B cell (primary cell): ENCODE measurements around the gene IWS1. TPM values are rescaled to one million over a fixed set of nuclear protein-coding genes. Genes with fewer than 3 reads are reported as not detected.

ENCODE experiments used
- ATAC-seq: fragments of 200-7000 bp; cut with Tn5 transposase; one replicate; pipeline ENCODE4 v1.10.0; 2021; ENCODE audit warnings: low read depth, mild to moderate bottlenecking, moderate number of reproducible peaks, moderate library complexity
- CTCF ChIA-PET: fragments of 350-600 bp; sonication (Branson Sonifier 250); formaldehyde crosslinking; loops from one replicate; lab custom pipeline; 2021; ENCODE audit warnings: antibody characterized with exemption, inconsistent platforms; lab: Charles Lee
- POLR2A ChIA-PET: fragments of 350-600 bp; sonication (Branson Sonifier 250); formaldehyde crosslinking; loops from one replicate; lab custom pipeline; 2021; ENCODE audit warnings: antibody characterized with exemption; lab: Charles Lee
- DNase-seq: peaks from one replicate; pipeline ENCODE4 v3.0.0; 2013
- H2AFZ ChIP-seq: 2 replicates; pipeline ENCODE4 v1.6.1; 2012; ENCODE audit warnings: mild to moderate bottlenecking, low read depth, low read length; ENCODE audit not compliant: insufficient read depth, poor library complexity, severe bottlenecking
- H3K27ac ChIP-seq, 2 donors: 1 replicate in 1 of 2; 2 replicates in 1 of 2; pipeline ENCODE4 v1.5.1; 2012 to 2013; ENCODE audit warnings: low read length in 2 of 2, mild to moderate bottlenecking in 2 of 2, moderate library complexity in 1 of 2
- H3K27me3 ChIP-seq, 4 experiments: fragments of 200-600 bp in 1 of 4; sonication (generic) in 1 of 4; replicated peaks in 1 of 4; 1 replicate in 2 of 4; 2 replicates in 2 of 4; pipeline versions ENCODE4 v1.6.1 to v1.7.0; 2013 to 2016; ENCODE audit warnings: low read length in 3 of 4, mild to moderate bottlenecking in 2 of 4, mixed read lengths in 1 of 4, moderate library complexity in 1 of 4; ENCODE audit not compliant: insufficient read depth in 4 of 4, control insufficient read depth in 3 of 4; ENCODE audit errors: control extremely low read depth in 1 of 4
- H3K36me3 ChIP-seq, 2 experiments: replicated peaks in 1 of 2; 1 replicate in 1 of 2; 2 replicates in 1 of 2; pipeline versions ENCODE4 v1.6.1 to v1.7.1; 2013; ENCODE audit warnings: low read length in 1 of 2; ENCODE audit not compliant: insufficient read depth in 2 of 2, control insufficient read depth in 1 of 2; ENCODE audit errors: control extremely low read depth in 1 of 2, extremely low read depth in 1 of 2
- H3K4me1 ChIP-seq, 2 donors: fragments of 200-600 bp in 1 of 2; sonication (generic) in 1 of 2; 1 replicate in 1 of 2; 2 replicates in 1 of 2; pipeline versions ENCODE4 v1.5.1 to v1.6.1; 2013 to 2017; ENCODE audit warnings: low read length in 2 of 2; ENCODE audit not compliant: control insufficient read depth in 2 of 2, insufficient read depth in 2 of 2
- H3K4me2 ChIP-seq: replicated peaks from 2 replicates; pipeline ENCODE3; 2012; ENCODE audit warnings: mild to moderate bottlenecking, low read depth, low read length; ENCODE audit not compliant: poor library complexity, severe bottlenecking
- H3K4me3 ChIP-seq, 5 experiments: fragments of 200-600 bp in 1 of 5; sonication (generic) in 1 of 5; 1 replicate in 3 of 5; 2 replicates in 2 of 5; pipeline versions ENCODE4 v1.5.1 to v1.7.0; 2011 to 2016; ENCODE audit warnings: low read length in 4 of 5, mild to moderate bottlenecking in 4 of 5, low read depth in 2 of 5, control low read depth in 1 of 5, moderate library complexity in 1 of 5; ENCODE audit not compliant: insufficient read depth in 1 of 5; ENCODE audit errors: control extremely low read depth in 1 of 5, extremely low read depth in 1 of 5
- H3K79me2 ChIP-seq: fragments of 200-600 bp; sonication (generic); one replicate; pipeline ENCODE4 v1.6.0; 2016; ENCODE audit warnings: low read length; ENCODE audit not compliant: control insufficient read depth, insufficient read depth
- H3K9ac ChIP-seq: fragments of 200-600 bp; sonication (generic); 2 replicates; pipeline ENCODE4 v1.6.1; 2017; ENCODE audit warnings: mild to moderate bottlenecking, low read length, moderate library complexity
- H3K9me3 ChIP-seq, 3 donors: one replicate each; pipeline versions ENCODE4 v1.6.1 to v1.7.1; 2013; ENCODE audit warnings: low read length in 2 of 3; ENCODE audit not compliant: control insufficient read depth in 2 of 3, insufficient read depth in 1 of 3; ENCODE audit errors: control extremely low read depth in 1 of 3
- H4K20me1 ChIP-seq: 2 replicates; pipeline ENCODE4 v1.6.0; 2012; ENCODE audit warnings: mild to moderate bottlenecking, low read length; ENCODE audit not compliant: insufficient read depth, control insufficient read depth, poor library complexity, severe bottlenecking
- H3K27ac Mint-ChIP-seq: one replicate; pipeline ENCODE4 v1.8.0; 2021; ENCODE audit warnings: mixed read lengths
- H3K27me3 Mint-ChIP-seq: one replicate; pipeline ENCODE4 v1.8.0; 2021; ENCODE audit warnings: mixed read lengths
- H3K4me1 Mint-ChIP-seq: one replicate; pipeline ENCODE4 v1.8.0; 2021; ENCODE audit warnings: mixed read lengths
- H3K4me3 Mint-ChIP-seq: one replicate; pipeline ENCODE4 v1.8.0; 2021; ENCODE audit warnings: mixed read lengths
- H3K9me3 Mint-ChIP-seq: one replicate; pipeline ENCODE4 v1.8.0; 2022; ENCODE audit warnings: mixed read lengths; ENCODE audit not compliant: insufficient read depth
- EZH2 ChIP-seq: IDR thresholded peaks from 2 replicates; pipeline ENCODE4 v1.6.1; 2012; ENCODE audit warnings: borderline replicate concordance, low read depth, mild to moderate bottlenecking, moderate library complexity, low read length; ENCODE audit not compliant: insufficient read depth, poor library complexity, severe bottlenecking
- WGBS: methylation state at CpG from one replicate; pipeline ENCODE4 v1.1.5; 2013; ENCODE audit warnings: missing lambda C conversion rate; ENCODE audit not compliant: insufficient coverage; 5-methylcytosine and 5-hydroxymethylcytosine counted together
- intact Hi-C: fragments of 100-400 bp; cut with micrococcal nuclease; formaldehyde crosslinking; loops from one replicate; pipeline ENCODE4 v1.10.0; 2022
- polyA plus RNA-seq: library from polyadenylated mRNA; depleted of rRNA; stranded (reverse); fragments of >200 nt; gene quantifications from 2 replicates; pipeline ENCODE4 v1.2.3, GENCODE V29; 2012
- total RNA-seq, 2 donors: library from RNA; stranded (reverse); fragments of 120-200 nt in 1 of 2; gene quantifications; 1 replicate in 1 of 2; 2 replicates in 1 of 2; pipeline versions ENCODE4 v1.2.3 to v1.2.4, GENCODE V29; 2013 to 2022
- TF ChIP-seq, protein P1 (sequence below): fragments of 200-600 bp; IDR thresholded peaks from one replicate; pipeline ENCODE4 v1.8.0; 2022; ENCODE audit warnings: antibody characterized with exemption, mild to moderate bottlenecking

The IWS1 gene
- total and polyA plus RNA-seq, 2 donors (not counting 1 experiment from before 2014, with no cell fraction given), result 22.5 to 45.9 TPM

- Histone ChIP-seq H3K27me3 (no peaks in the 10 kb centered on the region), H3K9ac (no peak overlapping the region), H3K9me3 (no peaks in the 10 kb centered on the region), H3K79me2 (no peaks in the 10 kb centered on the region), H3K4me1 (peaks cover 6 to 15% of the 10 kb centered on the region in 2 donors), H3K4me3 (no peak overlapping the region), H3K4me2 (no peak overlapping the region), H2AFZ (no peak overlapping the region), H3K36me3 (no peaks in the 10 kb centered on the region), H4K20me1 (no peaks in the 10 kb centered on the region), H3K27ac (no peak overlapping the region)
- peaks cover 2% of the 10 kb centered on the region for H3K9me3 Mint-ChIP-seq
- POLR2A ChIA-PET, result no interaction called here
- DNase-seq (no peak), ATAC-seq (no peak)
- 98% methylated on average over 9 of the region's 10 CpGs for WGBS
- peaks cover 14% of the 10 kb centered on the region for H3K4me1 Mint-ChIP-seq
- peaks cover 3% of the 10 kb centered on the region for H3K27me3 Mint-ChIP-seq
- TF ChIP-seq EZH2, result no peak
- TF ChIP-seq, protein P1, sequence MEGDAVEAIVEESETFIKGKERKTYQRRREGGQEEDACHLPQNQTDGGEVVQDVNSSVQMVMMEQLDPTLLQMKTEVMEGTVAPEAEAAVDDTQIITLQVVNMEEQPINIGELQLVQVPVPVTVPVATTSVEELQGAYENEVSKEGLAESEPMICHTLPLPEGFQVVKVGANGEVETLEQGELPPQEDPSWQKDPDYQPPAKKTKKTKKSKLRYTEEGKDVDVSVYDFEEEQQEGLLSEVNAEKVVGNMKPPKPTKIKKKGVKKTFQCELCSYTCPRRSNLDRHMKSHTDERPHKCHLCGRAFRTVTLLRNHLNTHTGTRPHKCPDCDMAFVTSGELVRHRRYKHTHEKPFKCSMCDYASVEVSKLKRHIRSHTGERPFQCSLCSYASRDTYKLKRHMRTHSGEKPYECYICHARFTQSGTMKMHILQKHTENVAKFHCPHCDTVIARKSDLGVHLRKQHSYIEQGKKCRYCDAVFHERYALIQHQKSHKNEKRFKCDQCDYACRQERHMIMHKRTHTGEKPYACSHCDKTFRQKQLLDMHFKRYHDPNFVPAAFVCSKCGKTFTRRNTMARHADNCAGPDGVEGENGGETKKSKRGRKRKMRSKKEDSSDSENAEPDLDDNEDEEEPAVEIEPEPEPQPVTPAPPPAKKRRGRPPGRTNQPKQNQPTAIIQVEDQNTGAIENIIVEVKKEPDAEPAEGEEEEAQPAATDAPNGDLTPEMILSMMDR, result no peak
- H3K4me3 Mint-ChIP-seq, result no peak overlapping the region
- CTCF ChIA-PET, result interaction anchor here (0.8 kb wide), 1 partner anchor 24 kb away, joined by 4 read pairs; no protein-coding TSS in a partner anchor
- intact Hi-C loops, result no loop called here
- H3K27ac Mint-ChIP-seq, result no peak overlapping the region
Observed at GRCh38 chr2:127566576-127566975, 40.3 kb upstream of the IWS1 start.

DNA sequence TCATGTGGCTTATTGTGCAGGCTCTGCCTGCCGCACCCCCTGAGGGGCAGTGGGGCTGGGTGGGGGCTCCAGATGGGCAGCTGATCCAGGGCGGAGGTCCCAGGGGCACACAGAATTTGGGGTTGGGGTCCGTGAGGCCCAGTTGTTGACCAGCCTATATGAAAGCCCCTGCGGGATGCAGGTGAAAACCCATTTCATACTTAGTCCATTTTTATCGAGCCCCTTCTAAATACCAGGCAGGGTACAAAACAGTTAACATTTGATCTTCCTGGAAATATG, 39.8 kb upstream of the IWS1 start:
- Histone ChIP-seq H3K4me2 (no peak overlapping the region), H2AFZ (no peak overlapping the region), H4K20me1 (no peaks in the 10 kb centered on the region), H3K27me3 (no peaks in the 10 kb centered on the region), H3K4me1 (peaks cover 6 to 15% of the 10 kb centered on the region in 2 donors), H3K27ac (no peak overlapping the region), H3K9ac (no peak overlapping the region), H3K79me2 (no peaks in the 10 kb centered on the region), H3K9me3 (no peaks in the 10 kb centered on the region), H3K4me3 (no peak overlapping the region), H3K36me3 (no peaks in the 10 kb centered on the region)
- ChIA-PET CTCF (no interaction called here), POLR2A (no interaction called here)
- intact Hi-C loops, result no loop called here
- ATAC-seq (no peak), DNase-seq (no peak)
- TF ChIP-seq, protein P1, result no peak
- TF ChIP-seq EZH2, result no peak
- Mint-ChIP-seq H3K4me3 (no peak overlapping the region), H3K27me3 (peaks cover 3% of the 10 kb centered on the region), H3K4me1 (peaks cover 14% of the 10 kb centered on the region), H3K27ac (no peak overlapping the region), H3K9me3 (peaks cover 2% of the 10 kb centered on the region)
- 95% methylated on average over 5 of the region's 5 CpGs for whole genome bisulfite sequencing
